ENCODE data around the gene OSR1.

OSR1 gene

DNA sequence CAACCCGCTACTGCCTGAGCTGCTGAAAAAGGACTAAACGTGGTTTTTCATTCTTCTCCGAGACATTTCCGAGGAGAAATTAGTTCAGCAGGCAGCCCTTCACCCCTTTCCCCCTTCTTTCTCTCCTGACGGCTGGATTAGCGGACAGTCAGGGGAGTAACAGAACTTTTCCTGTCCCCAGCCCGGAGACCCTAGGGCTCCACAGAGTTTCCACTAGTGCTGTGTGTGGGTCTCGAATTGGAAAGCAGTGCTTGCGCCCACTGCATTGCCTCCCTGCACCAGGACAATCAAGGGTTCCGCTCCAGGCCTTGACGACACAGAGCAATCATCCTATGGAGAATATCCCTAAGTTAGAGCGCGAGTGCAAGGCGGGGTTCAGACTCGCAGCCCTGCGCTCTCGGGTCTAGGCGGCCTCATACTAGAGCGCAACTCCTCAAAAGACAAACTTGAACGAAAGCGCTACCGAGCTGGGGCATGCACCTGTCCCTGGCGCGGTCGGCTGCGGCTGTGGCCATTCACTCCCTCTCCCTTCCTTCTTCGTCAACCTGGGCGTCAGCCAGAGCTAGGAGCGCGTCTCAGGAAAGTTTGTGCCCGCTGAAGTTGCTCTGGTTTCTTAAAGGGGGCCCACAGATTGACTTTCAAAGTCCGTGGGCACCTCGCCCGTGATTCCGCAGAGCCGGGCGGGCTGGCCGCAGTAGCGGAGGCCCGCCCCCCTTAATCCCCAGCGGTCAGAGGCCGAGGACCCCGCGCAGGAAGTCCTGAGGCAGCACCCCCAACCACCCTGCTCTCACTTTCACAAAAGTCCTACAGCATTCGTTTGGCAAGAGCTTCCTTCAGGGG, 801 bp downstream of the OSR1 start:
- peak; percentile 34 for DNase-seq

DNA sequence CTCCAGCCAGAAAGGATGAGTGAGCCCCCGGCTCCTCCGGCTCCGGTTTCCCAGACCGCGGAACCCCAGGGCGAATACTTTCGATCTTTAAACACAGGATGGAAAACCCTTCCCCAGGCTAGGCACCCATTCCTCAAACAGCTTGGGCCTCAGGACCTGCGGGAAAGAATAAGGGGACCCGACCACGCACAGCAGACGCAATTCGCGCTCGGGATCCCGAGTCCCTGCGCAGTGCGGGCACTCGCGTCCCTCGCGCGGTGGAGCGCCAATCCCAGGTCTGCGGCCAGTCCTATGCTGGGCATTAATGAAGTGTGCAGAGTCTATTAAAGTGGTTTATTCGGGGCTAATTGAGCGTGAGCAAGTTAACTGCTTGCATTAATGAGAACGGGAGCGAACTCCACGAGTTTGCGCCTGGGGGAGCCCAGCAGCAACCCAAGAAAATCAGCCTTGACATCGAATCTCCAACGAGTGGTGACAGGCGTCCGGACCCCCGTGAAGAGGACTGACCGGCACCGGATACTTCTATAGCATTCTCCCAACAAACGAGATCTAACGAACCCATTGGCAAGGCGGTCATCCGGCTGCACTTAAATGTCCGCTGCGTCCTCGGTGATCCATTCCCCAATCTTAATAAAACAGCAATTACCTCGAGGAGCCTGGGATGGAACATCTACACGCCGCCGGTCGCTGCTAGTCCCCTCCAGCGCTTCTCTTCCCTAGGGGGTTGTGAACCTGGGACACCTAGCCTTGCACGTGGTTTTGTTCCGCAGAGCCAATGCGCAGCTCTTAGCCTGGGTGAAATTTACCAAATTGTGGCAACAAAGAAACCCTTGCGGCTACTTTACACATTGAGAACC, 1.6 kb downstream of the OSR1 start:
- peak; percentile 40 for DNase-seq

- DNase-seq: peak; percentile 38
Measured at GRCh38 chr2:19355931-19356544, 2.4 kb downstream of the OSR1 start.

DNA sequence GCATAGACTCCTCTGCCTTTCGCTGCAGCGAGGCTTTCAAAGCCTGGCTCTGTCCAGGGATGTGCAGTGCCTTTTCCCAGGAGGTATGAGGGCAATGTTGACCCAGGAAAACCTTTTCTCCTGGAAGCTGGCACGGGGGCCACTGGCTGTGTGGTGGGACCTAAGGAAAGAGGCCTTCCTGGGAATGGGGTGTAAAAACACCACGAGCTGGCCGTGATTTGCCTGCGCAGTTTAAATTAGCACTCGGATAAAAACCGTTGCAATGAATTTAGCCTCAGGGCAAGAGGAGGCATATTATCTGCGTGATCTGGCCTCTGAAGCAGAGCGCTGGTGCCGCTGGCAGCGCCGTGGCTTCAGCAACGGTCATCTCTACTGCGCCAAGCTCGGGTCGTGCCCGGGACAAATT, 3.0 kb downstream of the OSR1 start:
- DNase-seq: no peak

DNA sequence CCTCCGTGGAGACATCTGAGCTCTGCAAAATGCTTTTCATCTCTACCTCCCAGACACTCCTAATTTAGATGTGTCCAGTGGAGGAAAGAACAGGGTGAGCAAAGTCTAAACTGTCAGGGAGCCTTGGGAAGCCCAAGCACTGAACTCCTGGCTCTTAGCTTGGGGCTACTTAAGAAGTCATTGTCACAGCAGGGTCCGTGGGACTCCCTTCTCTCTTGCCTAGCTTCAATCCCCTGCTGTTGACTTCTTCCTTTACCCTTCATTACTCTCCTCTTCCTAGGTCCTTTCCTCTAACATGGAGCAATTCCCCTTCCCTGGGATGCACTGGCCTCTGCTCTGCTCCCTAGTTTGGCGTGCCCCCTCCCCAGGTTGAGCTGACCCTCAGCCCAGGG, 3.4 kb downstream of the OSR1 start:
- DNase-seq: no peak

DNA sequence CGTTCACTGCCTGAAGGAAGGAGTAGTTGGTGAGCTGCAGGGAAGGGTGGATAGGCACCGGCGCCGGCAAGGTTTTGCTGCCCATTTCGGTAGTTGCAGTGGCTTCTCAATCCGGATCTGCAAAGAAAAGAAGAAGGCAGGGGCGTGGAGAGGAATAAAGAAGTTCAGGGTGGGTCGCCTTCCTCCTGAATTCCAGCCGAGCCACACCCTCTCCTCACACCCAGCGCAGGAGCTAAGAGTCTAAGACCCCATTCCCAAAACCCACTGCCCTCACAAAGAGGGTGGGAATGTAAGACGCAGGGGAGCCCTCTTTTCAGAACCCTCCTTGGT, 4.7 kb downstream of the OSR1 start:
- no peak for DNase-seq

DNA sequence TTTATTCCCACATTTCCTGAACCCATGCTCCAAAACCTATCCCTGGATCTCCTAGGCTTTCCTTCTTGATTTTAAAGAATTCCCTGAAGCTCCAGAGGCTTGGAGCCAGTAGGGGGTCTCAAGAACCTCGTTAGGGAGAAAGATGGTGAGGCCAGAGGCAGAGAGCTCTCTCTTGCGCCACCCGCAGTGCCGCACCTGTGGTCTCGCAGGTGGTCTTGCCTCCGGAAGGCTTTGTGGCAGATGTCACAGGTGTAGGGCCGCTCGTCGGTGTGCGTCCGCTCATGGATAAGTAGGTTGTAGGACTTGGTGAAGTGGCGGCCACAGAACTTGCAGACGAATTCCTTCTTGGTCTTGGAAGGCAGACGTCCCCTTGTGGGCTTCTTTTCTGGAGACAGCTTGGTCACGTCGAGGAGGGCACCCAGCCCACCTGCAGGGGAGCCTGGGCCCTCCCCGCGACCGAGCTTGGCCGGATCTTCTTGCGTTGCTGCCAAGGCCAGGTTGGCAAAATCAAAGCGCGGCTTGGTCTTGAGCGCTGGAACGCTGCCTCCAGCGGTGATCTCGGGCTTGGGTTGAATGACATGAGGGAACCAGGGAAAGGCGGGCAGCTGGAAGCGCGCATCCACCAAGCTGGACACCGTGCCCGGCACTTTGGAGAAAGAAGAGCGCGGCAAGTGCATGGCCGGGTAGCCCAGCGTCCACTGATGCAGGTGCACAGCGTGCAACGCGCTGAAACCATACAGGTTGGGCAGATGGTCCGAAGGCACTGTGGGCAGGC, 5.3 kb downstream of the OSR1 start:
- DNase-seq: no peak

- DNase-seq: no peak
Measured at GRCh38 chr2:19351899-19352697, 6.3 kb downstream of the OSR1 start.

GRCh38 chr2:19351499-19351898, 6.9 kb downstream of the OSR1 start:
- no peak for DNase-seq

DNA sequence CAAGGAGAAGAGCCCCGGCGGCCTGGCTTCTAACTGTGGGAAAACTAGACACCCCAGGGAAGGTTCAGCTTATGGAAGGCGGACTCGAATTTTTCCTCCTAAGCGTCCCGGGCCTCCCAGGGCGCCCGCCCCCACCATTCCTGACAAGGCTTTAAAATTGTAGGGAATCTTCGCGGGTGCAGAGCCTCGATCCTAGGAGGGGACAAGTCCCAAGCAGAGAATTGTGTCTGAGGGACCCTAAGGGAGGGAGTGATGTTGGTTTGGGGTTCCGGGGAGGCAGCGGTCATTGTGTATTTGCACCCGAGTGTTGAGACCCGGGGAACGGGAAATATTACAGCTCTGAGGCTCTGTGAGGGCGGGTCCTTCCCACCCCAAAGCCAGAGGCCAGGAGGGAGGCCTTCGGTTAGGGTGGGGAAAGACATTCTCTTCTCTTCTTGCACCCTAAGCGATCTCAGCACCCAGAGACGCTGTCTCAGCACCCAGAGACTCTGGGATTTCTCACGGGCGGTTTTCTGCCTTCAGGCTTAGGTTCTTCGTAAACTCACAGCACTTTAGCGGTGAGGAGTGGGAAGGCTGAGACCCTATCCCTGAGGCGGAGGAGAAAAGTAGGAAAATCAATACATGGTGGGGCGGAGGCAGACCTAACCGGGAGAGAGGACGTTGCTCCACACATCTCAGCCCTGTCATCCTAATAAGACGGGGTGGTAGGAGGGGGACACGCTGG, 7.6 kb downstream of the OSR1 start:
- DNase-seq: no peak

DNA sequence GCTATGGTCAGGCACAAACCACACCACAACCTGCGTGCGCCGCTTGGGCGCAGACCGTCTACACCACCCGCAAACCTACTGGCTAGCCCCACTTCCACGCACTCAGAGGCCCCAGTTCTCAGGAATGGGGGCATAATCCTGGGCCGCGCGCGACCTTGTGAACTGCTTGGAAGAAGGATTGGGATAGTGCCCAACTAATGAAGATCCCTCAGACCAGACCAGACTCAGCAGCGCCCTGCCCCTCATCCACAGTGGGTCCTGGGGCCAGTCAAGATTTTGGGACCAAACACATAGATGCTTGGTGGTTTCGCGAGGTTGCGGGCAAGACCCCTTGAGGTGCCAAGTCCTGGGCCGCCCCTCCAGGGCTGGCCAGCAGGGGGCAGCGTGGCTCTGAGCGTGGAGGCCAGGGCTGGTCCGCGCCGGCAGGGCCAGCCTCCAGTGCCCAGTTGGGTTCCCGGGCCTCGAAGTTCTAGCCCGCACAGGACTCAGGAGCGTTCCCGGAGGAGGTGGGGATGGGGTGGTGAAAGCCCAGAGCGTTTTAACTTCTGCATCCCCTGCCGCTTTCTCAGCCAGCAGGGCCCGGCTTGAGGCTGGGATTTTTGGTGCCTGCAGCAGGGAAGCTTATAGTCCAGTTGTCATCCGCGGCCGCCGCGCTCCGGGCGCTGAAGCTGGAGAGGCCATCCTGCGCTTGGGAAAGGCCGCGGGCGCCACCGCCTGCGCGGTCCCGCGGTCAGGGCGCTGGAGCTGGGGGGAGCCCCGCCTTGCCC, 8.3 kb downstream of the OSR1 start:
- no peak for DNase-seq

GRCh38 chr2:19348692-19349091, 9.7 kb downstream of the OSR1 start:
- DNase-seq: no peak

DNA sequence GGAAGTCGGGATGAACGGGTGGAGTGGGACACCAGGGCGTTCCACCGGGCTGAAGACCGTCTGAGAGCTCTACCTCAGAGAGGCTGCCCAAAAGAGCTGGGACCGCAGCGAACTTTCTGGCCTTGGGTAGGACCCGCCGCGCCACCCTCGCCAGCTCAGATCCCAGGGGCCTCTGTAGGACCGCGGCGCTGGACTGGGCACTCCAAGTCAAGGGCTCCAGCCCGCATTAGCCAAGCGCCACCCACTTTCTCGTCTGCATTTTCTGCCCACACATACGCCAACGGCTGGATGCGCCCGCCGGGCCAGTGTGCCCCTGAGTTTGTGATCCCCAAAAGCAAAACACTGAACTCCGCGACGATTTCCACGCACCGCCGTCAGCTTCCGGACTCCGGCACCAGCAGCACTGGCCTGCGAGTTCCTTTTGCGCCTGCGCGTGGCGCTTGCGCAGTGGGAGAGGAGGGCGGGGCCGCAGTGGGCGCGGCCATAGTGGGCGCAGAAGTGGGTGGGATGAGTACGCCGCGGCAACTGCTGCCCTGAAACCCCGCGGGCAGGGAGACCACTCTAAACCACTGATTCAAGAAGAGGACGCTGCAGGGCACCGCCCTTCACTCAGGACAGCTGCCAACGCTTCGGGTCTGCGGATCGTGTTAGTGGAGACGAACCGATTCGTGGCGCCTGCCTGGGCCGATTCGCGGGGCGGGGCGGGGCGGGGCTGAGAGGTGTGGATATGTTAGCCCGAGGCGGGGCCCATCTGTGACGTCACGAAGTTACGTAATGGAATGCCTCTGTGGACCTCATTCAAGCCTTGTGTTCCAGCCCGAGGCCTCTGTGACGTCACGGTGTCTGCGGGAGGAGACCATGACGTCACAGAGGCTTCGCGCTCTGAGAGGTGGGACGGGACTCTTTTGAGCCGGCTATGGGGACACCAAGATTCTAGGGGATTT, 10.5 kb downstream of the OSR1 start:
- peak; percentile 97 for DNase-seq

DNA sequence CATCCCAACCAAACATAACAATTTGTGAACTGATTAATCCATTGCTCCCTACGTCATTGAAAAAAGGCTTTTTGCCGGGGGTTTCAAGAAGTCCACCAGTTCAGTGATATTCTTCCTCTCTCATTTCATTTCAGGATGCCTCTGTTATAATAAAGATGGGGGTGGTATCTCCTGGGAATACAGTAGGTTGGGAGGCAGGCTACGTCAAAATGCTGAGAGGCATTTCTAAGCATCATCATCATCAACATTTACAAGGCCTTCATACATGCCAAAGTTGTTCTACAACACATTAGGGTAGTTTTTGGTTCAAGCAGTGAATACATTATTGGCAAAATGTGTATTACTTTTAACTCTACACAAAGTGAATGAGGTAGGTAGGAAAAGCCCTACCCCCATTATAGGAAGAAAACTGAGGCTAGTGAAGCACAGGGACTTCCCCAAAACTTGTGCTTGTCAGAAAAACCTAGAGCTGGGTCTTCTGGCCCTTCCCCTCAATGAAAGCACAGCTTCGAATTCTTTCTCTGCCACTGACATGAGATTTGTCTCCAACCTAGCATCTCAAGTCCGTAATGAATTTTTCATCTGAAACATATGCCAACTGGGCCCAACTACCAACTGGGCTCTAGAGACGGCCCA, 11.3 kb downstream of the OSR1 start:
- no peak for DNase-seq

GRCh38 chr2:19337742-19338141, 20.7 kb downstream of the OSR1 start:
- no peak for DNase-seq

GRCh38 chr2:19337202-19337601, 21.2 kb downstream of the OSR1 start:
- DNase-seq: no peak

- no peak for DNase-seq
Measured at GRCh38 chr2:19336781-19337180, 21.6 kb downstream of the OSR1 start.

GRCh38 chr2:19332503-19332902, 25.9 kb downstream of the OSR1 start:
- DNase-seq: no peak

DNA sequence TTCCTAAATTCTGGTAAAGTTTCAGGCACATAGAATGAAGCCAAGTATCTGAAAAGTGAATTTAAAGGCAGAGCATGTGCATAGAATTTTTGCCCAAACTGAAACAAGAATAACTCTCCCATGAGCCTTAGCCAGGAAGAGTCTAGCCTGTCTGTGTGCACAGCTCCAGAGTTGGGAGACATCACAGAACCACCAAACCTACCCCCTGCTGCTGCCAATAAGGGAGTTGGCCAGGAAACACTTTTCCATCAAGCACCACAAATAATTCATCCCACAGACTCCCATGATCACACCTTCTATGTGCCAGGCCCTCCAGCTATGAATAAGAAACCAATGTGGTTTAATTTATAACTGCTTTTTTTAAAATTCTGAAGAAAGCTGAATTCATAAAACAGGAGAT, 27.0 kb downstream of the OSR1 start:
- no peak for DNase-seq

Measured in fibroblast of skin of scalp (primary cell).